BJ (cell line): ENCODE data around the gene SERPINA1. TPM values are rescaled to one million over a fixed set of nuclear protein-coding genes. Genes with fewer than 3 reads are reported as not detected.

ENCODE experiments used
- CTCF ChIA-PET: fragments of 350-600 bp; formaldehyde crosslinking; extraction: SDS; loops from one replicate; lab custom pipeline; 2021; ENCODE audit warnings: antibody characterized with exemption, inconsistent platforms; lab: Yijun Ruan, JAX
- POLR2A ChIA-PET: fragments of 300-600 bp; sonication (Branson Sonifier 250); formaldehyde crosslinking; extraction: SDS; loops from one replicate; lab custom pipeline; 2021; ENCODE audit warnings: antibody characterized with exemption; lab: Charles Lee
- DNase-seq: peaks from one replicate; pipeline ENCODE4 v3.0.0-alpha.2; 2011; ENCODE audit warnings: low read depth
- H3K27me3 ChIP-seq: 2 replicates; pipeline ENCODE4 v1.6.0; 2011; ENCODE audit warnings: low read length; ENCODE audit not compliant: control insufficient read depth, insufficient read depth
- H3K36me3 ChIP-seq: 2 replicates; pipeline ENCODE4 v1.5.1; 2011; ENCODE audit warnings: low read length; ENCODE audit not compliant: control insufficient read depth, insufficient read depth
- H3K4me3 ChIP-seq: 2 replicates; pipeline ENCODE4 v1.5.1; 2011; ENCODE audit warnings: low read depth, mild to moderate bottlenecking, control low read depth, low read length
- polyA minus RNA-seq: library from RNA; depleted of rRNA, polyadenylated mRNA; stranded (reverse); fragments of >200 nt; gene quantifications from 2 replicates; pipeline ENCODE4 v1.2.3, GENCODE V29; 2011; rRNA and poly(A)+ RNA removed
- polyA plus RNA-seq: library from polyadenylated mRNA; depleted of rRNA; stranded (reverse); fragments of >200 nt; gene quantifications from 2 replicates; pipeline ENCODE4 v1.2.3, GENCODE V29; 2011; rRNA removed
- TF ChIP-seq, protein P1 (sequence below): IDR thresholded peaks from 2 replicates; pipeline ENCODE4 v1.5.1; 2011; ENCODE audit warnings: low read depth, mild to moderate bottlenecking, control low read depth, inconsistent platforms, low read length, moderate library complexity; ENCODE audit not compliant: insufficient read depth

Gene SERPINA1
- 0.34 and 0.40 TPM in 2 replicates for polyA plus RNA-seq
- polyA minus RNA-seq, result 0.62 TPM in 1 of 2 replicates, not detected in the other

DNA sequence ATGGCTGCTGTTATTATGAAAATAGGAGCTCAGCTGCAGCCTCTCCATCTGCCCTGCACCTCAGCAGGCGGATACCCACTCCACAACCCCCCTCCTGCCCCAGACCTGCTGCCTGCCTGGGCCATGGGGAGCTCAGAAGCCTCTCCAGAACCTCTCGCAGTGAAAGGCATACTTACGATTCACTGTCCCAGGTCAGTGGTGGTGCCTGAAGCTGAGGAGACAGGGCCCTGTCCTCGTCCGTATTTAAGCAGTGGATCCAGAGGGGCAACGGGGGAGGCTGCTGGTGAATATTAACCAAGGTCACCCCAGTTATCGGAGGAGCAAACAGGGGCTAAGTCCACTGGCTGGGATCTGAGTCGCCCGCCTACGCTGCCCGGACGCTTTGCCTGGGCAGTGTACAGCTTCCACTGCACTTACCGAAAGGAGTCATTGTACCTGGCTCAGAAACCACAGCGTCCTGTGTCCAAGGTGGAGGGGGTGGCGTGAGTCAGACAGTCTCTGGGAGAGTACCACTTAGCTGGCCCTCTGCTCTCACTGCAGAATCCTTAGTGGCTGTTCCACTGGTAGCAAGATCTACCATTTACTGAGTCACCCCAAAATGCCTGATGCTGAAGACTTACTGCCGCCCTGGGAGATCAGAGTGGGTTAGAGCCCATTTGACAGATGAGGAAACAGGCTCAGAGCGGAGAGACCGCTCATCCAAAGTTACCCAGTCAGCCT is at the start of gene SERPINA1:
SERPINA1 (minus strand) TSS at position 219 of the 720 bp plus-strand sequence. CDS start 5,365 bp downstream, outside the sequence.
- TF ChIP-seq, protein P1, sequence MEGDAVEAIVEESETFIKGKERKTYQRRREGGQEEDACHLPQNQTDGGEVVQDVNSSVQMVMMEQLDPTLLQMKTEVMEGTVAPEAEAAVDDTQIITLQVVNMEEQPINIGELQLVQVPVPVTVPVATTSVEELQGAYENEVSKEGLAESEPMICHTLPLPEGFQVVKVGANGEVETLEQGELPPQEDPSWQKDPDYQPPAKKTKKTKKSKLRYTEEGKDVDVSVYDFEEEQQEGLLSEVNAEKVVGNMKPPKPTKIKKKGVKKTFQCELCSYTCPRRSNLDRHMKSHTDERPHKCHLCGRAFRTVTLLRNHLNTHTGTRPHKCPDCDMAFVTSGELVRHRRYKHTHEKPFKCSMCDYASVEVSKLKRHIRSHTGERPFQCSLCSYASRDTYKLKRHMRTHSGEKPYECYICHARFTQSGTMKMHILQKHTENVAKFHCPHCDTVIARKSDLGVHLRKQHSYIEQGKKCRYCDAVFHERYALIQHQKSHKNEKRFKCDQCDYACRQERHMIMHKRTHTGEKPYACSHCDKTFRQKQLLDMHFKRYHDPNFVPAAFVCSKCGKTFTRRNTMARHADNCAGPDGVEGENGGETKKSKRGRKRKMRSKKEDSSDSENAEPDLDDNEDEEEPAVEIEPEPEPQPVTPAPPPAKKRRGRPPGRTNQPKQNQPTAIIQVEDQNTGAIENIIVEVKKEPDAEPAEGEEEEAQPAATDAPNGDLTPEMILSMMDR, result no peak
- ChIA-PET CTCF (no interaction called here), POLR2A (no interaction called here)
- H3K27me3 ChIP-seq, result no peaks in the 10 kb centered on the region
- H3K36me3 ChIP-seq, result no peaks in the 10 kb centered on the region
- H3K4me3 ChIP-seq, result no peak within 1 kb of the TSS
- DNase-seq, result no peak

DNA sequence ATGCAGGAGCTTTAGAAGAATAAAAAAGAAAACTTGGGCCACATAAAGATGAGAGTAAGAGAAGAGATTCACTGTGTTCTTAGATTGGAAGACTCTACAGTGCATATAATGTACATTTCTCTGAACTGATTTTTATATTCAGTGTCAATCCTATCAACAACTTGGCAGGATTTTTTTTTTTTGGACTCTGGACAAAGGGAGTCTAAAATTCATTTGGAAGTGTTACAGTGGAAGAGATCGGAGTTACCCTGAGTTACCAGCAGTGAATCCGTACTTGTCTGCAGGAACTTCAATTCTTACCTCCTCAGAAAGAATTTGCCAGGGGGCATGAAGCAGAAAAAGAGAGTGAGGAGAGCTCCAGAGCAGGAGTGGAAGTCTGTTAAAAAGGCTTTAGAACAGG is 40.2 kb upstream of the SERPINA1 start:
- ChIA-PET POLR2A (no interaction called here), CTCF (no interaction called here)
- Histone ChIP-seq H3K4me3 (no peak overlapping the region), H3K27me3 (peaks cover 3% of the 10 kb centered on the region; the same call in 1 of the 2 replicates), H3K36me3 (no peaks in the 10 kb centered on the region)
- TF ChIP-seq, protein P1, result no peak
- DNase-seq, result no peak

DNA sequence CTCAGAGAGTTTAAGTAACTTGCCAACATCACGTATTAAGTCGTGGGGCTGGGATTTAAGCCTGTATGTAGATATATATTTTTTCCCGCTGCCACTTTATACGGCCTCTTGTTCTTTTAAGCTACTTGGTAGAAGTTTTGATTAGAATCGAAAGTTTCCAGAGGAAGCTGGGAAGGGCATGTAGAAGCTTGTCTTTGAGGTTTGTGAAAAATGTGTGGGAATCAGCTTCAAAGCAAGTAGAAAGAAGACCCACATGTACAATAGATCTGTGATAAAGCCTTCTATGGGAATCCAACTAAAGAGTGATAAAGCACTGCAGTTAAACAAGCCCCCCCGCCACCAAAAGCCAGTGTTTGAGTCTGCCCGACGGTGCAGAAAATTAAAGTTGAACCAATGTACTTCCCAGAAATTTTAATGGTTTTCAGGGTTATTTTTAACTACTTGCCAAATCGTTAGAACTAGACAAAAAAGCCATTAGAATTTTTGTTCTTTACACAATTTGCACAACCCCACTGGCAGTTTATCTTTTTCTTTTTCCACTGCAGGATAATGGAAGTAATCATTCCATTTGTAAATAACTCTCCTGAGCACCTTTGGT is 38.7 kb upstream of the SERPINA1 start:
- TF ChIP-seq, protein P1, result no peak
- ChIA-PET POLR2A (no interaction called here), CTCF (interaction anchor here (1.1 to 1.2 kb wide), 2 partner anchors 59 to 122 kb away, joined by 3 to 4 read pairs; no protein-coding TSS in a partner anchor)
- Histone ChIP-seq H3K27me3 (peaks cover 3% of the 10 kb centered on the region; the same call in 1 of the 2 replicates), H3K4me3 (no peak overlapping the region), H3K36me3 (no peaks in the 10 kb centered on the region)
- no peak for DNase-seq

DNA sequence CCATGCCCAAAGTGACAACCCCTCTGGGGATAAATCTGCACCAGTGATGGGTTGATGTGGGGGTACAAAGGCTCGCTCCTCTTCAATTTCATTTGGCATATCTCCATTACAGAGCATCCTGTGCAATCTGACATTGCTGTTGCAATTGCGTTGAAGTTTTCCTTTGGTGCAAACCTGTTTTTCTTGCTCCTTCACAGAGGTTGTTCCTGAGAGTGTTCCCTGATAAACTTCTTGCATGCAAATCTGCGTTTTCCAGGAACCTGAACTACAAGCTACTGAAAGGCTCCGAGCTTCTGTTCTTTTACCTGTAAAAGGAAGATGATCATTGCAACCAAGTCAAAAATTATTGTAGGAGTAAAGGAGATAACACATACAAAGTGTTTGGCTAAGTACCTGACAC is 38.1 kb upstream of the SERPINA1 start:
- peaks cover 3% of the 10 kb centered on the region; the same call in 1 of the 2 replicates for H3K27me3 ChIP-seq
- no peak overlapping the region for H3K4me3 ChIP-seq
- no peaks in the 10 kb centered on the region for H3K36me3 ChIP-seq
- no peak for DNase-seq
- TF ChIP-seq, protein P1, result no peak
- POLR2A ChIA-PET, result no interaction called here
- CTCF ChIA-PET, result interaction anchor here (1.1 to 1.2 kb wide), 2 partner anchors 60 to 122 kb away, joined by 3 to 4 read pairs; no protein-coding TSS in a partner anchor

DNA sequence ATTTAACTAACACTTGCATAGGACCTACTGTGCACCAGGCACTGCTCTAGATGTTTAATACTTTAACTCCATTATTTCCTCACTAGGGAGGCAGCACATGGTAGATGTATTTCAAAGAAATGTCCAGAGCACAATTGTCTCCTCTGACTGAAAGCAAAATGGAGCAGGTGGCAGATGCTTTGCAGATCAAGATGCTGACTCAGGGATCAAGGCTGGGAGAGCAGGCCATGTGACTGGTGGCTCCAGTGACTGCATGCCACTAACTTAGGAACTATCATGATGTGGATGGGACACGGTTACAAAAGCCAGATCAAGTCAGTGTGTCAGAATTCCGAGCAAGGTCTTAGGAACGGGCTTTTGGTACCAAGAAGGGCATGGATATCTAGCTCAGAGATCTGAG is 36.0 kb upstream of the SERPINA1 start:
- TF ChIP-seq, protein P1, result no peak
- H3K27me3 ChIP-seq, result peaks cover 3% of the 10 kb centered on the region; the same call in 1 of the 2 replicates
- POLR2A ChIA-PET, result no interaction called here
- H3K36me3 ChIP-seq, result no peaks in the 10 kb centered on the region
- no peak for DNase-seq
- CTCF ChIA-PET, result interaction anchor here (0.8 to 1.0 kb wide), 3 partner anchors 9 to 124 kb away, joined by 3 to 4 read pairs (median 3); no protein-coding TSS in a partner anchor
- H3K4me3 ChIP-seq, result no peak overlapping the region
